HuH-7 (cell line): ENCODE data around the gene CAPZB.
A peak's percentile ranks its signal among the peaks of the same experiment; 100 is the strongest.
"Not testable (repeated sequence)": the region's sequence is repeated elsewhere in the genome, so short reads cannot be mapped to it uniquely, and the experiment has no call there.

Source experiments
- DNase-seq: peaks from one replicate; pipeline ENCODE4 v3.0.0; 2011; ENCODE audit warnings: low spot score

Gene CAPZB

DNA sequence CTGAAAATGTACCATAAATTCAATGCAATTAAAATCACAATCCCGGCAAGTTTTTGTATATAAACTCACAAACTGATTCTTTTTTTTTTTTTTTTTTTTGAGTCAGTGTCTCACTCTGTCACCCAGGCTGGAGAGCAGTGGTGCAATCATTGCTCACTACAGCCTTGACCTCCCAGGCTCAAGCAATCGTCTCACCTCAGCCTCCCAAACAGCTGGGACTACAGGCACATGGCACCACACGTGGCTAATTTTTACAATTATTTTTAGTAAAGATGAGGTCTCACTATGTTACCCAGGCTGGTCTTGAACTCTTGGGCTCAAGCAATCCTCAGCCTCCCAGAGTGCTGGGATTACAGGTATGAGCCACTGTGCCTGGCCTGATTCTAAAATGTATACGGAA lies 12.1 kb upstream of the CAPZB start:
- DNase-seq = not testable (repeated sequence)

DNA sequence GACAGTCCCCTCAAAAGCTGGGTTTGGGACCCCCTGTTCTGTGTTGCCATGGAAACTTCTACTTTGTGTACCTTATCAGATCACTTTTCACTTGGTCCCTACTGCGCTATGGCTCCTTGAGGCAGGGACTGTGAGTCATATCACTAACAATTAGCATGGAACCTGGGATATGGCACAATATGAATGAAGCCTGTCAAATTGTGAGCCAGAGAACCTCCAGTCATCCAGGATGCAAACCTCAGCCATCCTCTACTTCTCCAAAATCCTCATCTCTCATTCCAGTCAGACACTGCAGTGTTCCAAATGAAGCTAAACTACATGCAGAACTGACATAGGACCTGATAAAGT lies 11.2 kb upstream of the CAPZB start:
- no peak for DNase-seq

DNA sequence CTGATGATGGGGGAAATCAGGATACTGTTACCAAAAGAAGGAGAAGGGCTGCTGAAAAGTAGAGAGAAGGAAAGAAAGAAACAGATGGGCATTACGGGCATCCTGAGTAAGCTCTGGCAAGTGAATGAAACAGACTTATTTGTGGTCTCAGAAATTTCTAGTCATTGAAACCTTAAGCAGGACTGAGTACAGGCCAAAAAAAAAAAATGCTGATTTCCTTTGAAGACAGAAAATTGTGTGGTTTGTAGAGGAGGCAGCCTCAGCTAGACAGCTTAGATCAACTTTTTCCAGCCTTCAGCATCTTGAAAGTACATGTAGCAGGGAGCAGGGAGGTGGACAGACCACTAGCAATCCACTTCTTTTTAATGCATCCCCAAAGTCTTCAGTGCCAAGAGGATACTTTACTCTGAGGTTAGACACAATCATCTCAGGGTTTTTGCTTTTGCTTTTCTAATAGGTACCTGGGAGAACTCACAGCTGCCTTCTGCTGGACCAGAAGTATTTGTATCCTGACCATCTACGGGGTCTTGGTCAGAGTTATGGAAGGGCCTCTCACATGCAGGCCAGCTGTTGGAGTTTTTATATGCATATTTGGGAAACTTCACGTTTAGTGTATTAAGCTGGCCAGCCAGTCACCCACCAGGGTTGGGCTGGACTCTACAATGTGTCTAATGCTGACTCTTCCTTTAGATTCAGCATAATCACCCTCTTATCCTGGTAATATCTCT lies 10.6 kb upstream of the CAPZB start:
- no peak for DNase-seq

DNA sequence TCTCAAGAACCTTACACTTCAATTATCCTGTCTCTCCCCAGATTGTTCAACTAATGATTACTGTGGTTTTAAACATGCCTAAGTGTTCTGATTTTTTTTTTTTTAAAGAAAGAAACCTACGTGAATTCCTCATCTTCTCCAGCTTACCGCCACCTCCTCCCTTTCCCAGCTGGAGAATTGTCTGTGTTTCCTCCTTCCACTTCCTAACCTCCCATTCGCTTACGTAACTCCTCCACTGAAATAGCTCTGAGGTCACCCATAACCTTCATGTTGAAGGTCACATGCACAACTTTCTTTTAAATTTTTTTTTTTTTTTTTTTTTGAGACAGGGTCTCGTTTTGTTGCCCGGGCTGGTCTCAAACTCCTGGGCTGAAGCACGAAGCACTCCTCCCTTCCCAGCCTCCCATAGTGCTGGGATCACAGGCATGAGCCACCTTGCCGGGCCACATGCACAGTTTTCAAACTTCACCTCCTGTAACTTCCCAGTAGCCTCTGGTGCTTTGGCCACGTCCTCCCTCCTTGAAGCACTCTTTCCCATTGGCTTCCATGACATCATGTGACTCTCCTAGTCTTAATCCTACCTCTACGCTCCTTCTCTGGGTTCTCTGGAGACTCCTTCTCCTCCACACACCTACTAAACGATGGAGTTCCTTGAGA lies 9.8 kb upstream of the CAPZB start:
- DNase-seq = no peak

DNA sequence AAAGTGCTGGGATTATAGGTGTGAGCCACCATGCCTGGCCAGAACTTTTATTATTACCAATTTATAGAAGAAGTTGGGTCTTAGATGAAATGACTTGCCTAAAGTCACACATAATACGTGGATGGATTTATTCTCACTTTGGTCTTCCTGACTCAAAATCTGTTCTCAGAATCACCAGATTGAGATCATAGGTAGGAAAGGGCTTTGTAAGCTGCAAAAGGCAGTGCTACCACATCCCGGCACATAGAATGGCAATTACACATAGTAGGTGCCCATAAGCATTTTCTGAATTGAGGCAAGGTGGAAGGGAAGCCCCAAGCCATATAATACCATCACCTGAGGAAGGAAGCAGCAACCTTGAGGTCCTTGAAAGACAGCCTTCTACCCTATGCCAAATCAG lies 8.2 kb upstream of the CAPZB start:
- DNase-seq = no peak

DNA sequence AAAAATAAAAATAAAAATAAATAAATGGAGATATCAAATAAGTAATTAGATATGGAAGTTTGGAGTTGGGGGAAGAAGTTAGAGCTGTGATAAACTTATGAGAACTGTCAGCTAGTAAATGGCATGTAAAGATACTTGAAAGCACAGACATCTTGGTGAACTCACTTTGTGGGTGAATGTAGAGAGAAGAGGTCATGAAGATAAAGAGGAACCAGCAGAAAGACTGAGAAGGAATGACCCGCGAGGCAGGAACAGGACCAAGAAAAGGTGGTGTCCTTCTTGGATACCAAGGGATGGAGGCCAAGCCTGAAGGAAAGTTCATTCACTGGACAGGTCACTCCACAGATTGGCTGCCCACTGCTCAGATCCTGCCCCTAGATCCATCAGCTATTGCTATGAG lies 4.7 kb upstream of the CAPZB start:
- DNase-seq = no peak

DNA sequence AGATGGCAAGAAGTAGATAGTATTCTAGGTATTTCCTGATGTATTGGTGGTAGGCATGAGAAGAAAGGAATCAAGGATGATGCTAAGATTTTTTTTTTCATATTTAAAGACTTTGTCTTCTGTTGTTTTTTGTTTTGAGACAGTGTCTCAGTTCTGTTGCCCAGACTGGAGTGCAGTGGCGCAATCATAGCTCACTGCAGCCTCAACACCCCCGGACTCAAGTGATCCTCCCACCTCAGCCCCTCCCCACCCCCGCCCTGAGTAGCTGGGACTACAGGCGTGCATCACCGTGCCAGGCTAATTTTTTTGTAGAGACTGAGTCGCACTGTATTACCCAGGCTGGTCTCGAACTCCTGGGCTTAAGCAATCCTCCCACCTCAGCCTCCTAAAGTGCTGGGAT lies 2.8 kb upstream of the CAPZB start:
- DNase-seq = no peak

DNA sequence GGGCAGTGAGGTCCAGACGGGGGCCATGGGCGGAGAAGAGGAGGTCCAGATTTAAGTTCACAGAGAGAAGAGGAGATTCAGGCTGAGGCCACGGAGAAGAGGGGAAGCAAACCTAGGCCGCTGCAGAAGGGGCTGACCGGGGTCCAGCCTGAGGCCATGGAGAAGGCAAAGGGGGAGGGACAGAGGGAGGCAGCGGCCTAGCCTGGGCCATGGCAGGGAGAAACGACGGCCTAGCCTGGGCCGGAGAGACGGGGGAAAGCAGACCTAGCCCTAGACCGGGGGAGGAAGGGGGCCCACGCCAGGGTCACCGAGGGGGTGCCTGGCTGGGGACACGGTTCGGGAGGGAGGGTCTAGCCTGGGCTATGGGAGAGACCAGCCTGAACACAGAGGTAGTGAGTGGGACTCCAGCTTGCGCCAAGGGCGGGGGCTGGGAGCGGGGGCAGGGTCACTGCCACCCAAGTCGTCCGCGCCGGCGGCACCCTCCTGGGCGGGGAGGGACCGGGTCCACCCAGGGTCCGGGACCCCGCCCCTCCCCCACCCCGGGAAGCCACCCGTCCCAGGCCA lies 459 bp downstream of the CAPZB start:
- DNase-seq = peak; percentile 33

DNA sequence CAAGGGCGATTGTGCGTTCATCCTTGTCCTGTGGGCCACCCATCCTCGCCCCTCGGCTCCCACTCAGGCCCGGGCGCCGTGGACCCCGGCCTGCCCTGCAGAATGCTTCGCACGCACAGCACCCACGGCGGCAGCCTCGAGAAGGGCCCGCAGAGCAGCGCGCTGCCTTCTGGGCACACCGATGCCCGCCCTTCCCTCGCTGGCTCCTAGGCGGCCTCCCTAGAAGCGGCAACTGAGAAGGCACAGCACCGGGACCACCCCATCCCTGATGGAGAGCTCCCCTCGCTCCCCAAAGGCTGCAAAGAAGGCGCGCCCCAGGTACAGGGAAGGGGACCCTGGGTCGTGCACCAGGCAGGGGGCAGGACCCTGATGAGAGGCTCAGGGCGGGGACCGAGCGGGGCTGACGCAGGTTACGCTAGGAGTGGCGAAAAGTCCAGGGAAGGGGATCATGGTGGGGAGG lies 971 bp downstream of the CAPZB start:
- no peak for DNase-seq

DNA sequence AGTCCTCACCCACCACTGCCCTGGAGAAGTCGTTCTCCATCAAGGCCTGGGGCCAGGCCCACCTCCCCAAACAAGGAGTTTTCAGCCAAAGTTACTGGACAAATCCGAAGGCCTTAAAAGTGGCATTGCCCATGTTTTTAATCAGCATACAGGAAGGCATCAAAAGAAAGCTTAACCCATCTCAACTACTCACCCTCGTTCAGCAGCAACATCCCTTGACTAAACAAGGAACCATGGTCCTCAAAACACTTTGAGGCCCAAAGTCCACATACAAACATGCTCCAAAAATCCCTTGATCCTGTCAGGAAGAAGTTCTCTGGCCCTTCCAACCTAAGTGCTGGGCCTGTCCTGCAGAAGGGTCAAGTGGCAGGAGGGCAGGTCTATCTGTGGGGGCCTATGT lies 1.6 kb downstream of the CAPZB start:
- DNase-seq = no peak

DNA sequence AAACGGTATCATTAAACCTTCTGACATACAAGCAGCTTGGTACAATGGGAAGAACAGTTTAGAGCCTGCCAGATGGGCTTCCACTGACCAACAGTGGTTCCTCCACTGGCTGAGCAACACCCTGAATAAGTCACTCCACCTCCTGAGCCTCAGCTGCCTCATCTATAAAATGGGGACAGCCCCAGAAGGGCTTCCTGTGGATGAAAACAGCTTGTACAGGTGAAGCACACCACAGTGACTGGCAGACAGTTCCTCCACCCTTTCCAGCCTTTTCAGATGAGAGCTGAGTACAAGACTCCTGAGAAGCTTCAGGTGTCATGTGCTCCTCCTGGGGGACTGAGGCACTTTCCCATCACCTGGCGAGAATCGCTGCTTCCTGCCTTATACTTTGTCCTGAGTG lies 2.1 kb downstream of the CAPZB start:
- no peak for DNase-seq

DNA sequence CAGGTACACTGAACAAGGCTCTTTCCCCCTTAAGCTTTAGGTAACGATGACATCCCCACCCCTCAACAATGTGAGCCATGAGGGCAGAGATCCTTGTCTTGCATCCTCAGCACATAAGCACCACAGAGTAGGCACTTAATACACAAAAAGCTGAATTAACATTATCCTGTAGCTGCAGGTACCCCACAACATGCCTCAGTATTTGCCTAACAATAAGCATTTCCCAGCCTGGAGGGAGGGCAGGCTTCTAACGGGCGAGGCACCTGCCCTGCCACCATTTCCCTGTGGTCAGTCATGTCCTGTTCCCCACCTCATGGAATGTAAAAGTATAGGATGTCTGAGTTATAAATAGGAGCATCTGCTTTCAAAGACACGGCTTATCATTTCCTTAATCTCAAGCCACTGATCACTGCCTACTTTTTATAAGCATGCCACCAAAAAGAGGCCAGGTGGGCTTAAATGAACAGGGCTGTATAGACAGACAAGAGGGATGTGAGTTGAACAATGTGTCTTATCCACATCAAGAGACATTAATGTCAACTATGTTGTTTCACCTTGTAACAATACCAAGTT lies 3.4 kb downstream of the CAPZB start:
- no peak for DNase-seq

DNA sequence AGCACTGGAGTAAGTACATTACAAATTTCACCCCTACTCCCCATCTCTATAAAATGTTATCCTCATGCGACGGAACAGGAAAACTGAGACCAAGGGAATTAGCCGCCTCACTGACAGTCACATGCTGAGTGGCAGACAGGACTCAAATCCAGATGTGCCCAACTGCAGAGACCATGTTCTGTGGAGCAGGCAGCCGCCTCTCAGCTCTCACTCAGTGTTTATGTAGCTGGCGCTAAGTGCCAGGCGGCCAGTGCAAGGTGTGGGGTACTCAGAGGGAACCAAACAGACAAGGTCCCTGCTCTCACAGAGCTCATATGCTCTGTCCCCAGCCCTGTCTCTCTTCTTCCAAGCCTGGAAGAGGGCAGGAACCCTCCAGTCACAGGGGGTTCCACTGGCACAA lies 5.1 kb downstream of the CAPZB start:
- no peak for DNase-seq

DNA sequence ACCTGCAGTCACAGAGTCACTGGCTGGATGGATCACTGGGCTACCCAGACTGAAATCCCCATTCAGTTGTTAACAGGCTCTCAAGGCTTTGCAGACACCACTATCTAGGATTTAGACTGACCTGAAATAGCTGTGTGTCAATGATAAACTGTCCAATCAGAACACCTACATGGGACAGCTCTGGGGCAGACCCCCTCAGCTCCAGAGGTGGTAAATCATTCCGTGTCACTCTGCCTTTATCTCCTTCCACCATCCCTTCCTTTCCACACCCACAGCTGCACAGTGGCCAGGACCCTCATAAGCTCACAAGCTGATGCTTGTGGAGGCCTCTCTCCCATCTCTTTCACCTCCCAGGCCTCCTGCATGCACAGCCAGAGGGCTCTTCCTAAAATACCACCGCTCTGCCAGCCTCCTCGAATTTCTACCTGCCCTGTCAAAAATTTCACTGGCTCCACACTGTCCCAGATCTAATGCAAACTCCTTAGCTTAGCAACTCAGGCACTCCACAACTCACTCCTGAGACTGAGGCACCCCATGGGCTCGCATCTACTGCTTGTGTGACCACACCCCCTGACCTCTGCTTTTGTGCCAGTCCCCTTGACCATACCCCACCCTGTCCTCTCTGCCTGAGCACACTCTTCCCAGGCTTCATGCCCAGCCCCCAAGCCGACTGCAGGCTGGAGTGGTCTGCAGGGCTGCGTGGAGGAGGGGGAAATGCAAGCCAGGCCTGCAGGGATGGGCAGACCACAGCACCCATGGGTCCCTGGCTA lies 5.8 kb downstream of the CAPZB start:
- DNase-seq = no peak

DNA sequence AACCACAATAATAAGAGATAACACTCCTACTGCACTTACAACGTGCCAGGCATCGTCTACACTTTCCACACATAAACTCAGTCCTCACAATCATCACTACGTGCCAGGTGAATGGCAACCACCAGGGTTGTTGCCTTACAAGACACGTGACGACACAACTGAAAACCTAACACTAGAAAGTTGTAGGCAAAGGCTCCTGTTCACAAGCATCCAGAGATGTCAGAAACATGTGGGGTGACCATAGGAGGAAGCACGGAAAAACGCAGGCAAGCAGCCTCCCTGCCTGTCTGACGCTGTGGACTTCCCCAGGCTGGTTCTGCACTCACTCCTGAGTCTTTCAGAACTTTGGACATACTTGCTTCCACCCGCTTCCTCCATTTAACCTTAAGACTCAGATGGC lies 7.0 kb downstream of the CAPZB start:
- DNase-seq = no peak

DNA sequence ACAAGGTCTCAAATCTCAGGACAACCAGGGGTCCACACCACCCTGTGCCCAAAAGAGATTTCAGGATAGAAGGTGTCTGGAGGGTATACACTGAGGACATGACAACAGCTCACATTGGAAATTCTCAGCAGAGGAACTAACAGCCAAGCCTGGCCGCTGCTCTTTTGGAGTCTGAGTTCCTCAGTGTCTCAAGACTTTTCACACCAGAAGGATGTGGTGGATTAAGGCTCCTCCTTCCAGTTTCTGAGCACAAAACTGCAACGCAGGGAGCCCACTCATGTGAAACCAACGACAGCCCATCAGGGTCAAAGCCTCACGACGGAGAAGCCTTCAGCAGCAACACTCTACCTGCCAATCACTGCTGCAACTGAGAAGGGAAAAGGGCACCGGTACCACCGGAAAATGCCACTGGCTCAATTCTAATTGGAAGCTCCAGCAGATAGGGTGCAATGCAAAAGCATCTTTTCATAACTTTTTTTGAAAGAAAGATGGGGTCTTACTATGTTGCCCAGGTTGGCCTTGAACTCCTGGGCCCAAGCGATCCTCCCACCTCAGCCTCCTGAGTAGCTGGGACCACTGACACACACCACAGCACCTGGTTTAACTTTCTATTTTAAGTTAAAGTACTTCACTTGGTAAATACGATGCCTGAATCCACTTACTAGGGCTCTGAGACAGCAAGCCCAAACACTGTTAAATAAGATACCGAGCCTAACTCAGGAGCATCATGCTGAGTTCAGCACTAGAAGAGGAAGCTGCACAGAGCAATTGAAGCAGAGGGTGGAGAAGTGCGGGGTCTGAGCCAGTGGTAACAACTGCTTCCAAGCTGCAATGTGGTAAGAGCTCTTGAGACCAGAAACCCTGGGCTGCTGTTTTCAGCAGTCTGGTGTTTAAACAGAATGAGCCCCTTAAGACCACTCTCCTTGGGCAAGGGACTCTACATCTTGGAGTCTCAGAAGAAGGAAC lies 7.8 kb downstream of the CAPZB start:
- DNase-seq = no peak

DNA sequence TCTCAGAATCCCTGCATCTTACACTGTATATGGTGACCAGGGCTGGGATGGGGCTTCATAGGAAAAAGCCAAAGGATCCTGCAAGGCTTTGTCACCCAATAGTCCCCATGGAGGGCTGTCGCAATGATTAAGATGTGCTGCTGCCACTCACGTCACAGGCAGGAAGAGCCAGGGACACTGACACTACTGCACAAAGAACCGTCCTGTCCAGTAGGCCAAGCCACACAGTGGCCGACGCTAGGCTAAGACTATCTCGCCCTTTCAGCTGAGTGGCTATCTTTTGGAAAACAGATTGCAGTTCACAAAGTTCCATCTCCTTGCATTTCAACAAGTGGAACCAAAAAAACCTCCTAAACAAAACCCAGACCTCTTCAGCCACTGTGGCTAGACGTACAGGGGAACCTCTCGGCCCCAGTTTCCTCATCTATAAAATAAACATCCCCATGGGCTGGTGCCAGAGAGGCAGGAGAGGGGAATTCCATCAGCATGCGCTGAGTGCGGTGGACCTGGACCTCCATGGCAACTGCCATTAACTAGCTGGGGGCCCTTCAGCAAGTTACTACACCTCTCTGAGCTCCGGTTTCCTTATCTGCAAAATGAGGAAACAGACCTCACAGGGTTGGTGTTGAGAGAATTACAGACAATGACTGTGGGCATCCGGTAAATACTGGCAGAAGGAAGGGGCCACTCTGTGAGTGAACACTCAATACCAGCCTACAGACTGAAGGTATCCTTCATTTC lies 8.7 kb downstream of the CAPZB start:
- no peak for DNase-seq

DNA sequence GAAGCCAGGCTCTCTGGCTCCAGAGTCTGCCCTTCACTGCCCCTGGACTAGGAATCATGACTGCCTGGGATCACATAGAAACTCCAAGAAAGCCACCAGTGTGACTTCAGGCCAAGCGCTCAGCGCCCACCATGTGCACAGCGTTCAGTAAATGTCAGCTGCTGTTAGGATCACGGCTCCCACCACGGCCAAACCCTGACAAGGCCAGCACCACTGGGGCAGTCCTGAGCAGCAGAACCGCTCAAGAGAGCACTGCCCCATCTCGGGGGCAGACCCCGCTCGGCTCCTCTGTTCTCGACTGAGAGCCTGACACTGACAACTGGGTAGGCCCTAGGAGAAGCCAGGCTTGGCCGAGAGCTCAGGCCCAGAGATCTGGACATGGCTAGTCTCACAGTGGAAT lies 10.0 kb downstream of the CAPZB start:
- DNase-seq = no peak

DNA sequence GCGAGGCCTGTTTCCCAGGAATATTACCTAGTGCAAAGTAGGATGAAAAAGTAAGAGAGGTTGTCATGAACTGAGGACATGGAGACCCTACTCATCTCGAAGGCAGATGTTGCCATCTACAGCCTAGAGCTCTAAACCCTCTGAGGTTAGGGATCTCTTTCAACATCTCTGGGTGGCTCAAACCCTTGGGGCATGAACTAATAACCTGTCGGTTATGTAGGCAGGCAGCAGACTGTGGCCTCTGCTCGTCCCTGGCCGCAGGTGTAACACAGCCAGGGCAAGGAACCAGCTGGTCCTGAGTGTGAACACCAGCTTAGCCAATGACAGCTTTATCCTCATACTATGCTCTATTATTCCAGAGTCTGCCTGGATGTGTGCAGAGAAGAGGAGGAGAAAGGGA lies 13.2 kb downstream of the CAPZB start:
- no peak for DNase-seq

DNA sequence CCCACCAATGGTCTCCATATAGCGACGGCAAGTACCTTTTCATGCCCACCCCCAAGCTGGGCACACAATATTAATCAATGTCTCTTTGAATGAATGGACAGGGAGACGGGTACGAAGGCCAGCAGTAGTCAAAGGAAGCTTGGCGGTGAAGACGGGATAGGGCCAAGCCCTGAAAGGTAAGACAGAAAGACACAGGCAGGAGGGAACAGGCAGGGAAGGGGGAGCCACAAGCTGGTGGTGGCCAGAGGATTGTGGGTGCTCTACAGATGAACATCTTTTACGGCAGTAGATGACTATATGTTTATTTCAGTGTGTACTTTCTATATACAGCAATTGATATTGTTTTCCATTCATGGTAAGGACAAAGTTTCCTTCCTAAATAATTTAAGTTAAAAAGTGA lies 16.3 kb downstream of the CAPZB start:
- DNase-seq = no peak
